ENCODE data around the gene EPB41. TPM values are rescaled to one million over a fixed set of nuclear protein-coding genes. Genes with fewer than 3 reads are reported as not detected.

Gene EPB41
- total and polyA plus RNA-seq, 2 of the 4 experiments (the other 2 are of a cell fraction), result 4.6 to 10.0 TPM

DNA sequence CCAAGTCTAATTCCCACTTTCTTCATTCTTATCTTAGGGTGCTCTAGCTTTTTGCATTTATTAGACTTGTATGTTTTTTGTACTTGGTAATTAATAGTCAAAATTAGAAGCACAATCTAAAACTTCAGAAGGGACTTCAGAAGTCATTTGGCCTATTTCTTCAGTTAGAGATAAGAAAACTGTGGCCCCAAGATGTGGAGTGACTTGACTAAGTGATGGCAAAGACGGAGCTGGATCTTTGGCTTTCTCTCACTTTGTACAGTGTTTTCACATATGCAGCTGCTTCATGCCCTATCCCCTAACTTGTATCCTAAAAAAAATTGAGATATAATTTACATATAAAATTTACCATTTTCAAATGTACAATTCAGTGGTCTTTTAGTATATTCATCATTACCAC, 21.7 kb downstream of the EPB41 start:
- no peak overlapping the region for H3K4ac ChIP-seq (ENCODE audit: low read depth, low read length)
- no peaks in the 10 kb centered on the region; the same call in 1 of the 2 replicates for H3K9me1 ChIP-seq (ENCODE audit: insufficient read depth, low read length)
- POLR2A ChIA-PET (ENCODE audit: unreplicated experiment), result interaction anchor here (0.6 kb wide), 1 partner anchor 38 kb away, joined by 3 read pairs; no protein-coding TSS in a partner anchor
- in situ Hi-C loops (cut with MboI; ENCODE audit: low sequenced_read_pairs) (no loop called here), intact Hi-C loops (cut with micrococcal nuclease) (no loop called here), dilution Hi-C loops (cut with HindIII; ENCODE audit: low sequenced_read_pairs, unreplicated experiment) (no loop called here)
- no peak overlapping the region for H3K56ac ChIP-seq (ENCODE audit: extremely low read depth, insufficient read depth, low read length)
- no TSS peak for BruUV-seq (replicated peaks)
- H2BK5ac ChIP-seq (ENCODE audit: low read depth, low read length, poor library complexity, severe bottlenecking), result no peak overlapping the region
- ATAC-seq (ENCODE audit: low read depth) (no peak), DNase-seq (no peak)
- TF ChIP-seq BHLHE40 (IDR thresholded peaks at IDR 0.05; ENCODE audit: low read depth, low read length) (no peak), MAFK (IDR thresholded peaks at IDR 0.05; ENCODE audit: low read depth, low read length) (no peak), RFX5 (IDR thresholded peaks at IDR 0.05; ENCODE audit: low read depth, low read length) (no peak), RCOR1 (IDR thresholded peaks at IDR 0.05; ENCODE audit: insufficient replicate concordance, low read length) (no peak), POLR2A (IDR thresholded peaks at IDR 0.05; ENCODE audit: low read depth, low read length) (no peak), CEBPB (IDR thresholded peaks at IDR 0.05; ENCODE audit: low read depth, low read length) (no peak), CHD1 (IDR thresholded peaks at IDR 0.05; ENCODE audit: low read depth, low read length) (no peak), RAD21 (IDR thresholded peaks at IDR 0.05; ENCODE audit: low read length) (no peak), FOS (IDR thresholded peaks at IDR 0.05; ENCODE audit: low read depth, low read length) (no peak), SMC3 (IDR thresholded peaks at IDR 0.05; ENCODE audit: low read depth, low read length) (no peak), MXI1 (IDR thresholded peaks at IDR 0.05; ENCODE audit: borderline replicate concordance, low read depth, low read length) (no peak), NFE2L2 (IDR thresholded peaks at IDR 0.05; ENCODE audit: low read depth, low read length) (no peak), MAZ (IDR thresholded peaks at IDR 0.05; ENCODE audit: borderline replicate concordance, low read depth, low read length) (no peak)
- TF ChIP-seq, protein P1, sequence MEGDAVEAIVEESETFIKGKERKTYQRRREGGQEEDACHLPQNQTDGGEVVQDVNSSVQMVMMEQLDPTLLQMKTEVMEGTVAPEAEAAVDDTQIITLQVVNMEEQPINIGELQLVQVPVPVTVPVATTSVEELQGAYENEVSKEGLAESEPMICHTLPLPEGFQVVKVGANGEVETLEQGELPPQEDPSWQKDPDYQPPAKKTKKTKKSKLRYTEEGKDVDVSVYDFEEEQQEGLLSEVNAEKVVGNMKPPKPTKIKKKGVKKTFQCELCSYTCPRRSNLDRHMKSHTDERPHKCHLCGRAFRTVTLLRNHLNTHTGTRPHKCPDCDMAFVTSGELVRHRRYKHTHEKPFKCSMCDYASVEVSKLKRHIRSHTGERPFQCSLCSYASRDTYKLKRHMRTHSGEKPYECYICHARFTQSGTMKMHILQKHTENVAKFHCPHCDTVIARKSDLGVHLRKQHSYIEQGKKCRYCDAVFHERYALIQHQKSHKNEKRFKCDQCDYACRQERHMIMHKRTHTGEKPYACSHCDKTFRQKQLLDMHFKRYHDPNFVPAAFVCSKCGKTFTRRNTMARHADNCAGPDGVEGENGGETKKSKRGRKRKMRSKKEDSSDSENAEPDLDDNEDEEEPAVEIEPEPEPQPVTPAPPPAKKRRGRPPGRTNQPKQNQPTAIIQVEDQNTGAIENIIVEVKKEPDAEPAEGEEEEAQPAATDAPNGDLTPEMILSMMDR (conservative IDR thresholded peaks at IDR 0.05; ENCODE audit: low read depth, low read length), result no peak
- TF ChIP-seq, protein P2, sequence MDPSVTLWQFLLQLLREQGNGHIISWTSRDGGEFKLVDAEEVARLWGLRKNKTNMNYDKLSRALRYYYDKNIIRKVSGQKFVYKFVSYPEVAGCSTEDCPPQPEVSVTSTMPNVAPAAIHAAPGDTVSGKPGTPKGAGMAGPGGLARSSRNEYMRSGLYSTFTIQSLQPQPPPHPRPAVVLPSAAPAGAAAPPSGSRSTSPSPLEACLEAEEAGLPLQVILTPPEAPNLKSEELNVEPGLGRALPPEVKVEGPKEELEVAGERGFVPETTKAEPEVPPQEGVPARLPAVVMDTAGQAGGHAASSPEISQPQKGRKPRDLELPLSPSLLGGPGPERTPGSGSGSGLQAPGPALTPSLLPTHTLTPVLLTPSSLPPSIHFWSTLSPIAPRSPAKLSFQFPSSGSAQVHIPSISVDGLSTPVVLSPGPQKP (IDR thresholded peaks at IDR 0.05; ENCODE audit: borderline replicate concordance, low read depth, low read length), result no peak
- TF ChIP-seq, protein P3, sequence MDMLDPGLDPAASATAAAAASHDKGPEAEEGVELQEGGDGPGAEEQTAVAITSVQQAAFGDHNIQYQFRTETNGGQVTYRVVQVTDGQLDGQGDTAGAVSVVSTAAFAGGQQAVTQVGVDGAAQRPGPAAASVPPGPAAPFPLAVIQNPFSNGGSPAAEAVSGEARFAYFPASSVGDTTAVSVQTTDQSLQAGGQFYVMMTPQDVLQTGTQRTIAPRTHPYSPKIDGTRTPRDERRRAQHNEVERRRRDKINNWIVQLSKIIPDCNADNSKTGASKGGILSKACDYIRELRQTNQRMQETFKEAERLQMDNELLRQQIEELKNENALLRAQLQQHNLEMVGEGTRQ (IDR thresholded peaks at IDR 0.05; ENCODE audit: low read depth, low read length), result no peak
- H2BK120ac ChIP-seq (ENCODE audit: low read depth, low read length), result no peak overlapping the region
- no peaks in the 10 kb centered on the region for H3K4me1 ChIP-seq (ENCODE audit: control insufficient read depth, insufficient read depth, low read length)
- no peak overlapping the region for H2AFZ ChIP-seq (replicated peaks; ENCODE audit: low read length, poor library complexity)
- no peak overlapping the region for H4K5ac ChIP-seq (ENCODE audit: low read depth, low read length)
- CTCF ChIA-PET, result no interaction called here
- no peak overlapping the region for H2AK5ac ChIP-seq (ENCODE audit: low read depth, low read length)
- H3K27me3 ChIP-seq (ENCODE audit: control insufficient read depth, insufficient read depth, low read length), result no peaks in the 10 kb centered on the region
- H3K9ac ChIP-seq (ENCODE audit: low read depth, low read length), result no peak overlapping the region
- no peak overlapping the region for H3K27ac ChIP-seq (ENCODE audit: insufficient read depth, low read length)
- H3K18ac ChIP-seq (ENCODE audit: low read depth, low read length), result no peak overlapping the region
- no peaks in the 10 kb centered on the region for H3K79me1 ChIP-seq (ENCODE audit: low read depth in 1 of 2, low read length in 2 of 2)
- no peak overlapping the region for H4K91ac ChIP-seq (ENCODE audit: insufficient read depth, low read depth, low read length)
- H3K14ac ChIP-seq (replicated peaks; ENCODE audit: low read depth, low read length), result no peak overlapping the region
- H4K20me1 ChIP-seq (ENCODE audit: insufficient read depth, low read length), result no peaks in the 10 kb centered on the region
- H3K23ac ChIP-seq (ENCODE audit: low read depth, low read length), result no peak overlapping the region
- no peak overlapping the region for H2BK20ac ChIP-seq (ENCODE audit: low read depth, low read length)
- no peaks in the 10 kb centered on the region for H3K9me3 ChIP-seq (ENCODE audit: control insufficient read depth, insufficient read depth, low read length)
- no peak overlapping the region for H2BK15ac ChIP-seq (ENCODE audit: low read depth, low read length)
- H3K4me3 ChIP-seq (ENCODE audit: insufficient read depth, low read depth, low read length), result no peak overlapping the region
- H2AK9ac ChIP-seq (replicated peaks; ENCODE audit: low read depth, low read length, poor library complexity), result no peak overlapping the region
- H3K4me2 ChIP-seq (ENCODE audit: low read depth, low read length), result no peak overlapping the region
- no peaks in the 10 kb centered on the region for H3K36me3 ChIP-seq (ENCODE audit: control insufficient read depth, insufficient read depth, low read length)
- no peak overlapping the region for H4K8ac ChIP-seq (ENCODE audit: low read depth in 2 of 2, low read length in 2 of 2)
- WGBS, 2 experiments (ENCODE audit: extremely low coverage in 2 of 2, insufficient read length in 1 of 2), result no CpG with 5 or more reads among the region's 1 CpG

Data from IMR-90 (cell line).